H9 (cell line): ENCODE measurements around the gene SLC15A3. TPM values are rescaled to one million over a fixed set of nuclear protein-coding genes. Genes with fewer than 3 reads are reported as not detected.
A peak's percentile ranks its signal among the peaks of the same experiment; 100 is the strongest.

ENCODE experiments used
- DNase-seq: peaks from one replicate; pipeline ENCODE4 v3.0.0-alpha.2; 2017
- H2AFZ ChIP-seq: one replicate; pipeline ENCODE4 v1.6.1; 2013; ENCODE audit warnings: mild to moderate bottlenecking, low read length, control low read depth, moderate library complexity
- H2AK5ac ChIP-seq: 2 replicates; pipeline ENCODE4 v1.6.1; 2013; ENCODE audit warnings: low read length, control low read depth, mixed read lengths; ENCODE audit not compliant: insufficient read length
- H2BK120ac ChIP-seq: one replicate; pipeline ENCODE4 v1.6.1; 2013; ENCODE audit warnings: low read depth, mild to moderate bottlenecking, low read length, control low read depth, inconsistent platforms; ENCODE audit not compliant: poor library complexity, severe bottlenecking
- H2BK12ac ChIP-seq: 2 replicates; pipeline ENCODE4 v1.6.1; 2013; ENCODE audit warnings: low read length, control low read depth, mixed read lengths, low read depth; ENCODE audit not compliant: insufficient read length
- H2BK15ac ChIP-seq: 2 replicates; pipeline ENCODE4 v1.6.1; 2013; ENCODE audit warnings: low read depth, low read length, control low read depth
- H2BK20ac ChIP-seq: one replicate; pipeline ENCODE4 v1.6.1; 2013; ENCODE audit warnings: low read depth, mild to moderate bottlenecking, low read length, control low read depth, inconsistent platforms; ENCODE audit not compliant: poor library complexity, severe bottlenecking
- H2BK5ac ChIP-seq: 2 replicates; pipeline ENCODE4 v1.6.1; 2013; ENCODE audit warnings: low read length, control low read depth, mixed read lengths; ENCODE audit not compliant: insufficient read length
- H3K14ac ChIP-seq: 2 replicates; pipeline ENCODE4 v1.6.1; 2013; ENCODE audit warnings: low read length, control low read depth; ENCODE audit not compliant: insufficient read depth
- H3K18ac ChIP-seq: 2 replicates; pipeline ENCODE4 v1.6.1; 2013; ENCODE audit warnings: low read depth, mild to moderate bottlenecking, mixed read lengths, low read length, control low read depth; ENCODE audit not compliant: insufficient read length
- H3K23ac ChIP-seq: 2 replicates; pipeline ENCODE4 v1.6.1; 2013; ENCODE audit warnings: low read length, control low read depth, mixed read lengths, low read depth; ENCODE audit not compliant: insufficient read length
- H3K23me2 ChIP-seq: 2 replicates; pipeline ENCODE4 v1.6.1; 2013; ENCODE audit warnings: low read depth, mild to moderate bottlenecking, mixed read lengths, low read length, control low read depth; ENCODE audit not compliant: insufficient read length, poor library complexity, severe bottlenecking
- H3K27ac ChIP-seq: 2 replicates; pipeline ENCODE4 v1.5.1; 2013; ENCODE audit warnings: low read length, control low read depth, mixed read lengths, low read depth; ENCODE audit not compliant: insufficient read length
- H3K27me3 ChIP-seq: 2 replicates; pipeline ENCODE4 v1.6.1; 2013; ENCODE audit warnings: low read length, control low read depth, inconsistent platforms; ENCODE audit not compliant: insufficient read depth
- H3K4ac ChIP-seq: 2 replicates; pipeline ENCODE4 v1.6.1; 2013; ENCODE audit warnings: low read depth, mild to moderate bottlenecking, control low read depth, inconsistent platforms, low read length, moderate library complexity
- H3K4me1 ChIP-seq: 2 replicates; pipeline ENCODE4 v1.6.1; 2013; ENCODE audit warnings: low read length, control low read depth, inconsistent platforms; ENCODE audit not compliant: insufficient read depth
- H3K4me2 ChIP-seq: 2 replicates; pipeline ENCODE4 v1.6.1; 2013; ENCODE audit warnings: low read length, control low read depth, mixed read lengths; ENCODE audit not compliant: insufficient read length, insufficient read depth
- H3K56ac ChIP-seq: 2 replicates; pipeline ENCODE4 v1.6.1; 2013; ENCODE audit warnings: low read depth, mild to moderate bottlenecking, mixed read lengths, low read length, control low read depth; ENCODE audit not compliant: insufficient read length
- H3K79me1 ChIP-seq: 2 replicates; pipeline ENCODE4 v1.6.1; 2013; ENCODE audit warnings: low read depth, mild to moderate bottlenecking, moderate library complexity, low read length, control low read depth, inconsistent platforms; ENCODE audit not compliant: insufficient read depth, poor library complexity, severe bottlenecking
- H3K79me2 ChIP-seq: 2 replicates; pipeline ENCODE4 v1.6.1; 2013; ENCODE audit warnings: low read length, control low read depth, inconsistent platforms; ENCODE audit not compliant: insufficient read depth
- H3K9ac ChIP-seq: 2 replicates; pipeline ENCODE4 v1.6.1; 2013; ENCODE audit warnings: low read length, control low read depth, mixed read lengths; ENCODE audit not compliant: insufficient read length; ENCODE audit errors: extremely low read depth
- H3K9me3 ChIP-seq: one replicate; pipeline ENCODE4 v1.6.1; 2013; ENCODE audit warnings: low read depth, low read length, inconsistent platforms; ENCODE audit not compliant: control insufficient read depth
- H3T11ph ChIP-seq: one replicate; pipeline ENCODE4 v1.6.1; 2013; ENCODE audit warnings: mild to moderate bottlenecking, low read length, control low read depth, inconsistent platforms
- H4K20me1 ChIP-seq: one replicate; pipeline ENCODE4 v1.6.1; 2013; ENCODE audit not compliant: control insufficient read depth, insufficient read length, insufficient read depth
- H4K5ac ChIP-seq: 2 replicates; pipeline ENCODE4 v1.6.1; 2013; ENCODE audit warnings: low read depth, mild to moderate bottlenecking, mixed read lengths, low read length, control low read depth; ENCODE audit not compliant: insufficient read length
- H4K8ac ChIP-seq: replicated peaks from 2 replicates; pipeline ENCODE4 v1.6.1; 2013; ENCODE audit warnings: low read length, control low read depth, mixed read lengths, low read depth; ENCODE audit not compliant: insufficient read length
- H4K91ac ChIP-seq: 2 replicates; pipeline ENCODE4 v1.6.1; 2013; ENCODE audit warnings: low read depth, mild to moderate bottlenecking, moderate library complexity, mixed read lengths, low read length, control low read depth; ENCODE audit not compliant: insufficient read length
- H3K27ac Mint-ChIP-seq, 3 experiments: 2 replicates in 2 of 3; 3 replicates in 1 of 3; pipeline ENCODE4 v1.8.0; 2020 to 2021; ENCODE audit warnings: mixed read lengths in 3 of 3, mild to moderate bottlenecking in 1 of 3, moderate library complexity in 1 of 3
- H3K27me3 Mint-ChIP-seq: 2 replicates; pipeline ENCODE4 v1.8.0; 2021; ENCODE audit warnings: low read depth, mild to moderate bottlenecking, moderate library complexity, mixed read lengths
- H3K36me3 Mint-ChIP-seq, 3 experiments: 2 replicates in 2 of 3; 3 replicates in 1 of 3; pipeline ENCODE4 v1.8.0; 2020 to 2021; ENCODE audit warnings: low read depth in 3 of 3, mixed read lengths in 3 of 3; ENCODE audit not compliant: insufficient read depth in 1 of 3
- H3K4me1 Mint-ChIP-seq, 2 experiments: 2 replicates each; pipeline ENCODE4 v1.8.0; 2020; ENCODE audit warnings: mixed read lengths in 2 of 2
- H3K4me3 Mint-ChIP-seq, 2 experiments: 2 replicates in 1 of 2; 3 replicates in 1 of 2; pipeline ENCODE4 v1.8.0; 2020 to 2021; ENCODE audit warnings: mild to moderate bottlenecking in 2 of 2, mixed read lengths in 2 of 2, moderate library complexity in 1 of 2
- H3K9me3 Mint-ChIP-seq, 2 experiments: 2 replicates in 1 of 2; 3 replicates in 1 of 2; pipeline ENCODE4 v1.8.0; 2020; ENCODE audit warnings: mild to moderate bottlenecking in 2 of 2, mixed read lengths in 2 of 2, moderate library complexity in 1 of 2
- CTCF ChIP-seq: fragments of 200-600 bp; sonication (generic); conservative IDR thresholded peaks from 3 replicates; pipeline ENCODE4 v1.8.0; 2021; ENCODE audit warnings: antibody characterized with exemption, mild to moderate bottlenecking
- WGBS: extraction: QIAGEN DNeasy Blood & Tissue Kit; methylation state at CpG from one replicate; pipeline ENCODE4 v1.1.7; 2013; ENCODE audit warnings: missing lambda C conversion rate, low lambda C conversion rate, mixed read lengths; ENCODE audit not compliant: insufficient read length; ENCODE audit errors: extremely low coverage; 5-methylcytosine and 5-hydroxymethylcytosine counted together
- total RNA-seq: library from RNA; stranded (reverse); gene quantifications from 2 replicates; pipeline ENCODE4 v1.2.1, GENCODE V29; 2021

The SLC15A3 gene
- total RNA-seq, 1 experiment from 2014 or later: 7.0 TPM

GRCh38 chr11:60933416-60934123, 18.4 kb downstream of the SLC15A3 start:
- no peak overlapping the region for H2BK120ac ChIP-seq
- H3K4me1 ChIP-seq: no peaks in the 10 kb centered on the region
- no peak overlapping the region for H3K27ac ChIP-seq
- no peak overlapping the region for H3K9ac ChIP-seq
- H3K56ac ChIP-seq: no peak overlapping the region
- no peak overlapping the region for H3K4ac ChIP-seq
- no peak overlapping the region for H2BK20ac ChIP-seq
- H2AK5ac ChIP-seq: no peak overlapping the region
- no peak overlapping the region for H3K18ac ChIP-seq
- no CpG with 5 or more reads among the region's 37 CpGs for WGBS
- H3K79me1 ChIP-seq: no peaks in the 10 kb centered on the region
- H4K8ac ChIP-seq: no peak overlapping the region
- H4K91ac ChIP-seq: no peak overlapping the region
- H3K14ac ChIP-seq: no peak overlapping the region
- H3T11ph ChIP-seq: no peak overlapping the region
- no peaks in the 10 kb centered on the region for H3K79me2 ChIP-seq
- Mint-ChIP-seq H3K4me1 (peaks cover 12 to 18% of the 10 kb centered on the region in 2 experiments), H3K4me3 (no peak overlapping the region), H3K27ac (peak overlapping the region in 2 of 3 experiments; percentile 40 to 44; a peak in 2 of 7 replicates), H3K36me3 (peaks cover 21 to 56% (median 54%) of the 10 kb centered on the region in 3 experiments; a peak in 6 of 7 replicates), H3K27me3 (no peaks in the 10 kb centered on the region; the same call in 1 of the 2 replicates), H3K9me3 (no peaks in the 10 kb centered on the region)
- no peak for TF ChIP-seq CTCF
- no peak overlapping the region for H2AFZ ChIP-seq
- H3K23ac ChIP-seq: no peak overlapping the region
- H3K9me3 ChIP-seq: no peaks in the 10 kb centered on the region
- no peaks in the 10 kb centered on the region for H3K27me3 ChIP-seq
- H2BK12ac ChIP-seq: no peak overlapping the region
- no peak overlapping the region for H2BK15ac ChIP-seq
- no peaks in the 10 kb centered on the region for H4K20me1 ChIP-seq
- no peak overlapping the region for H3K4me2 ChIP-seq
- no peaks in the 10 kb centered on the region for H3K23me2 ChIP-seq
- no peak for DNase-seq
- H2BK5ac ChIP-seq: no peak overlapping the region
- no peak overlapping the region for H4K5ac ChIP-seq
